SK-N-SH treated with all-trans-retinoic acid at 6 μM for 48 hours (cell line): Measurements from ENCODE around the gene ZSCAN22.

Experiments used
- ATAC-seq: fragments of 200-7000 bp; cut with Tn5 transposase; 3 replicates; pipeline ENCODE4 v1.9.1; 2020; ENCODE audit warnings: mild to moderate bottlenecking, moderate library complexity
- ARNTL ChIP-seq: fragments of 450-650 bp; formaldehyde crosslinking; IDR thresholded peaks from 2 replicates; pipeline ENCODE4 v1.5.0; 2020; ENCODE audit warnings: low read depth, mild to moderate bottlenecking, moderate library complexity, borderline replicate concordance
- BACH2 ChIP-seq: fragments of 250-450 bp; sonication (Bioruptor Pico); IDR thresholded peaks from 2 replicates; pipeline ENCODE4 v1.9.0; 2021; ENCODE audit warnings: mild to moderate bottlenecking, borderline replicate concordance
- CREB5 ChIP-seq: fragments of 250-450 bp; sonication (Bioruptor Pico); IDR thresholded peaks from 2 replicates; pipeline ENCODE4 v1.5.1; 2020; ENCODE audit warnings: low read depth, mild to moderate bottlenecking, moderate library complexity
- CSDC2 ChIP-seq: fragments of 250-450 bp; sonication (Bioruptor Pico); IDR thresholded peaks from 2 replicates; pipeline ENCODE4 v1.5.0; 2020; ENCODE audit warnings: mild to moderate bottlenecking, moderate library complexity
- CSRNP3 ChIP-seq: fragments of 250-450 bp; sonication (Bioruptor Pico); IDR thresholded peaks from 2 replicates; pipeline ENCODE4 v1.5.1; 2021; ENCODE audit warnings: mild to moderate bottlenecking, moderate library complexity
- ESRRG ChIP-seq: fragments of 250-450 bp; sonication (Bioruptor Pico); IDR thresholded peaks from 2 replicates; pipeline ENCODE4 v1.6.1; 2021; ENCODE audit warnings: mild to moderate bottlenecking
- GLIS3 ChIP-seq: fragments of 250-450 bp; sonication (Bioruptor Pico); IDR thresholded peaks from 2 replicates; pipeline ENCODE4 v1.5.0; 2020; ENCODE audit warnings: mild to moderate bottlenecking, moderate library complexity
- ISL1 ChIP-seq: fragments of 250-450 bp; sonication (Bioruptor Pico); IDR thresholded peaks from 2 replicates; pipeline ENCODE4 v2.1.2; 2022; ENCODE audit warnings: mild to moderate bottlenecking, moderate library complexity
- OSR1 ChIP-seq: fragments of 250-450 bp; sonication (Bioruptor Pico); IDR thresholded peaks from 2 replicates; pipeline ENCODE4 v1.8.0; 2022; ENCODE audit warnings: moderate library complexity, mild to moderate bottlenecking, inconsistent platforms
- PATZ1 ChIP-seq: fragments of 250-450 bp; sonication (Bioruptor Pico); IDR thresholded peaks from 2 replicates; pipeline ENCODE4 v1.8.0; 2020; ENCODE audit warnings: mild to moderate bottlenecking, moderate library complexity, borderline replicate concordance
- POU6F1 ChIP-seq: fragments of 250-450 bp; sonication (Bioruptor Pico); IDR thresholded peaks from 2 replicates; pipeline ENCODE4 v1.8.0; 2021; ENCODE audit warnings: low read depth, mild to moderate bottlenecking, moderate library complexity, borderline replicate concordance
- PPARA ChIP-seq: fragments of 250-450 bp; sonication (Bioruptor Pico); IDR thresholded peaks from 2 replicates; pipeline ENCODE4 v1.5.0; 2020; ENCODE audit warnings: mild to moderate bottlenecking, borderline replicate concordance
- RARB ChIP-seq: fragments of 250-450 bp; sonication (Bioruptor Pico); IDR thresholded peaks from 2 replicates; pipeline ENCODE4 v1.8.0; 2021; ENCODE audit warnings: mild to moderate bottlenecking, moderate library complexity
- SNAI2 ChIP-seq: fragments of 250-450 bp; sonication (Bioruptor Pico); IDR thresholded peaks from 2 replicates; pipeline ENCODE4 v1.5.0; 2020; ENCODE audit warnings: mild to moderate bottlenecking, moderate library complexity
- TCF4 ChIP-seq: fragments of 250-450 bp; sonication (Bioruptor Pico); IDR thresholded peaks from 2 replicates; pipeline ENCODE4 v1.8.0; 2021; ENCODE audit warnings: mild to moderate bottlenecking, moderate library complexity, borderline replicate concordance
- TOX ChIP-seq: fragments of 250-450 bp; sonication (Bioruptor Pico); IDR thresholded peaks from 2 replicates; pipeline ENCODE4 v1.8.0; 2021; ENCODE audit warnings: mild to moderate bottlenecking, moderate library complexity, borderline replicate concordance
- TSHZ2 ChIP-seq: fragments of 250-450 bp; sonication (Bioruptor Pico); IDR thresholded peaks from 2 replicates; pipeline ENCODE4 v1.5.0; 2020; ENCODE audit warnings: mild to moderate bottlenecking, moderate library complexity
- ZC3H10 ChIP-seq: fragments of 250-450 bp; sonication (Bioruptor Pico); IDR thresholded peaks from 2 replicates; pipeline ENCODE4 v1.5.1; 2021; ENCODE audit warnings: mild to moderate bottlenecking, moderate library complexity
- ZFP3 ChIP-seq: fragments of 250-450 bp; sonication (Bioruptor Pico); IDR thresholded peaks from 2 replicates; pipeline ENCODE4 v1.5.0; 2020; ENCODE audit warnings: mild to moderate bottlenecking, moderate library complexity
- ZFP30 ChIP-seq: fragments of 450-650 bp; formaldehyde crosslinking; IDR thresholded peaks from 2 replicates; pipeline ENCODE4 v1.5.0; 2022; ENCODE audit warnings: mild to moderate bottlenecking, moderate library complexity
- ZNF565 ChIP-seq: fragments of 450-650 bp; formaldehyde crosslinking; conservative IDR thresholded peaks from 2 replicates; pipeline ENCODE4 v1.5.0; 2020; ENCODE audit warnings: low read depth, mild to moderate bottlenecking, moderate library complexity
- ZNF70 ChIP-seq: fragments of 450-650 bp; formaldehyde crosslinking; IDR thresholded peaks from 2 replicates; pipeline ENCODE4 v1.5.0; 2020; ENCODE audit warnings: mild to moderate bottlenecking, moderate library complexity

The ZSCAN22 gene

GRCh38 chr19:58366585-58367430 lies 40.0 kb downstream of the ZSCAN22 start (continued):
- TF ChIP-seq SNAI2 (CRISPR knock-in tag) (no peak), ARNTL (CRISPR knock-in tag) (no peak), ZFP3 (CRISPR knock-in tag) (no peak), TCF4 (CRISPR knock-in tag) (no peak), RARB (CRISPR knock-in tag) (no peak), ISL1 (CRISPR knock-in tag) (no peak), CSDC2 (CRISPR knock-in tag) (no peak)
- TF ChIP-seq, all 23 proteins: peak for 0

- TF ChIP-seq CSRNP3 (CRISPR knock-in tag) (no peak), ESRRG (CRISPR knock-in tag) (no peak), TSHZ2 (CRISPR knock-in tag) (no peak), PPARA (CRISPR knock-in tag) (no peak), GLIS3 (no peak), ZC3H10 (CRISPR knock-in tag) (no peak), POU6F1 (CRISPR knock-in tag) (no peak), ZNF70 (CRISPR knock-in tag) (no peak), BACH2 (CRISPR knock-in tag) (no peak), ZNF565 (no peak), PATZ1 (CRISPR knock-in tag) (no peak)
- ATAC-seq, result no peak
Measured at GRCh38 chr19:58367698-58368454, 41.1 kb downstream of the ZSCAN22 start.

- TF ChIP-seq ZNF70 (CRISPR knock-in tag), result no peak
- TF ChIP-seq ZNF565, result no peak
- no peak for TF ChIP-seq BACH2 (CRISPR knock-in tag)
- no peak for TF ChIP-seq ZFP30 (CRISPR knock-in tag)
- no peak for TF ChIP-seq RARB (CRISPR knock-in tag)
- no peak for TF ChIP-seq TCF4 (CRISPR knock-in tag)
- no peak for TF ChIP-seq ESRRG (CRISPR knock-in tag)
- TF ChIP-seq OSR1 (CRISPR knock-in tag), result no peak
- TF ChIP-seq TOX, result no peak
- no peak for TF ChIP-seq ZFP3 (CRISPR knock-in tag)
- TF ChIP-seq GLIS3, result no peak
- no peak for TF ChIP-seq ARNTL (CRISPR knock-in tag)
- TF ChIP-seq CSRNP3 (CRISPR knock-in tag), result no peak
- TF ChIP-seq ISL1 (CRISPR knock-in tag), result no peak
- no peak for TF ChIP-seq CREB5 (CRISPR knock-in tag)
- ATAC-seq, result no peak
Measured at GRCh38 chr19:58368561-58369360, 42.0 kb downstream of the ZSCAN22 start.
